Peyer's patch (tissue), 4 donors: Measurements from ENCODE around the gene CFAP97D2.

ENCODE experiments used
- CTCF ChIP-seq, 6 experiments: fragments of 450-650 bp in 4 of 6; fragments of 200-600 bp in 2 of 6; sonication (generic) in 1 of 6; IDR thresholded peaks; one replicate each; pipeline ENCODE4 v1.5.1; 2017 to 2019; ENCODE audit warnings: antibody characterized with exemption in 6 of 6, mild to moderate bottlenecking in 3 of 6, moderate library complexity in 1 of 6
- POLR2A ChIP-seq, 2 donors: fragments of 450-650 bp; IDR thresholded peaks; one replicate each; pipeline ENCODE4 v1.5.1; 2017; ENCODE audit warnings: antibody characterized with exemption in 2 of 2, mild to moderate bottlenecking in 2 of 2, moderate library complexity in 2 of 2

- no peak for TF ChIP-seq CTCF (IDR thresholded peaks at IDR 0.05)
- TF ChIP-seq POLR2A (IDR thresholded peaks at IDR 0.05): no peak
Observed at GRCh38 chr13:114199954-114200353, 20.9 kb downstream of the CFAP97D2 start.
